ENCODE results near the gene REPS1. TPM values are rescaled to one million over a fixed set of nuclear protein-coding genes. Genes with fewer than 3 reads are reported as not detected.

REPS1 gene
- total RNA-seq, 1 experiment from 2014 or later, result 55.1 TPM

GRCh38 chr6:138925806-138926205 is 62.2 kb downstream of the REPS1 start:
- H3K36me3 Mint-ChIP-seq, result peaks cover 7% of the 10 kb centered on the region
- POLR2A ChIA-PET, result interaction anchor here (0.6 kb wide), 1 partner anchor 21 kb away, joined by 3 read pairs; no protein-coding TSS in a partner anchor
- no peak overlapping the region for H3K4me3 Mint-ChIP-seq
- no peak for ATAC-seq
- TF ChIP-seq GTF2I (CRISPR knock-in tag; conservative IDR thresholded peaks at IDR 0.05), result no peak
- TF ChIP-seq NFATC4 (CRISPR knock-in tag; IDR thresholded peaks at IDR 0.05), result no peak
- TF ChIP-seq ESRRA (CRISPR knock-in tag; IDR thresholded peaks at IDR 0.05; ENCODE audit: borderline replicate concordance), result no peak
- no peak for TF ChIP-seq CDX4 (CRISPR knock-in tag; IDR thresholded peaks at IDR 0.05; ENCODE audit: borderline replicate concordance)
- no peak for TF ChIP-seq ELF4 (CRISPR knock-in tag; IDR thresholded peaks at IDR 0.05; ENCODE audit: low read depth)
- no peak for TF ChIP-seq USF1 (CRISPR knock-in tag; IDR thresholded peaks at IDR 0.05)
- TF ChIP-seq FOXK1 (CRISPR knock-in tag; IDR thresholded peaks at IDR 0.05), result no peak
- TF ChIP-seq TEAD4 (CRISPR knock-in tag; IDR thresholded peaks at IDR 0.05), result no peak
- no peak for TF ChIP-seq ATF6 (CRISPR knock-in tag; IDR thresholded peaks at IDR 0.05)
- TF ChIP-seq JAZF1 (CRISPR knock-in tag; IDR thresholded peaks at IDR 0.05), result no peak
- no peak for TF ChIP-seq GRHL2 (CRISPR knock-in tag; IDR thresholded peaks at IDR 0.05; ENCODE audit: insufficient replicate concordance, severe bottlenecking)
- no peak for TF ChIP-seq E2F1 (CRISPR knock-in tag; IDR thresholded peaks at IDR 0.05)
- no peak for TF ChIP-seq FOXP1 (CRISPR knock-in tag; IDR thresholded peaks at IDR 0.05; ENCODE audit: borderline replicate concordance)
- no peak for TF ChIP-seq ZBTB21 (CRISPR knock-in tag; IDR thresholded peaks at IDR 0.05; ENCODE audit: borderline replicate concordance)
- no peak for TF ChIP-seq ERG (CRISPR knock-in tag; IDR thresholded peaks at IDR 0.05)
- TF ChIP-seq KAT7 (CRISPR knock-in tag; IDR thresholded peaks at IDR 0.05; ENCODE audit: borderline replicate concordance), result no peak
- H3K4me1 Mint-ChIP-seq, result peaks cover 8% of the 10 kb centered on the region
- H3K27ac Mint-ChIP-seq, result no peak overlapping the region
- 0 out of 2 replicates have a peak, but pooled peaks cover 3% of the 10 kb centered on the region for H3K9me3 Mint-ChIP-seq
- CTCF ChIA-PET, result no interaction called here
- no peaks in the 10 kb centered on the region for H3K27me3 Mint-ChIP-seq (ENCODE audit: low read depth)
- no peak for DNase-seq (ENCODE audit: low spot score)

GRCh38 chr6:138923561-138923960 is 64.5 kb downstream of the REPS1 start:
- peaks cover 13% of the 10 kb centered on the region for H3K36me3 Mint-ChIP-seq
- no peak for DNase-seq (ENCODE audit: low spot score)
- H3K9me3 Mint-ChIP-seq, result 0 out of 2 replicates have a peak, but pooled peaks cover 3% of the 10 kb centered on the region
- no peaks in the 10 kb centered on the region for H3K27me3 Mint-ChIP-seq (ENCODE audit: low read depth)
- peaks cover 8% of the 10 kb centered on the region for H3K4me1 Mint-ChIP-seq
- no peak overlapping the region for H3K27ac Mint-ChIP-seq
- ATAC-seq, result no peak
- ChIA-PET POLR2A (no interaction called here), CTCF (no interaction called here)
- H3K4me3 Mint-ChIP-seq, result no peak overlapping the region
- TF ChIP-seq ESRRA (CRISPR knock-in tag; IDR thresholded peaks at IDR 0.05; ENCODE audit: borderline replicate concordance), result no peak
- TF ChIP-seq HMGXB4 (CRISPR knock-in tag; IDR thresholded peaks at IDR 0.05), result no peak
- no peak for TF ChIP-seq USF1 (CRISPR knock-in tag; IDR thresholded peaks at IDR 0.05)
- TF ChIP-seq ERG (CRISPR knock-in tag; IDR thresholded peaks at IDR 0.05), result no peak
- no peak for TF ChIP-seq STAT6 (CRISPR knock-in tag; conservative IDR thresholded peaks at IDR 0.05; ENCODE audit: low read depth)
- TF ChIP-seq ZNF416 (CRISPR knock-in tag; IDR thresholded peaks at IDR 0.05), result no peak
- TF ChIP-seq GRHL2 (CRISPR knock-in tag; IDR thresholded peaks at IDR 0.05; ENCODE audit: insufficient replicate concordance, severe bottlenecking), result no peak
- TF ChIP-seq EMX1 (CRISPR knock-in tag; IDR thresholded peaks at IDR 0.05), result no peak
- TF ChIP-seq JUN (CRISPR knock-in tag; IDR thresholded peaks at IDR 0.05), result no peak
- TF ChIP-seq CDX4 (CRISPR knock-in tag; IDR thresholded peaks at IDR 0.05; ENCODE audit: borderline replicate concordance), result no peak
